ENCODE measurements around the gene TRABD2B.

DNA sequence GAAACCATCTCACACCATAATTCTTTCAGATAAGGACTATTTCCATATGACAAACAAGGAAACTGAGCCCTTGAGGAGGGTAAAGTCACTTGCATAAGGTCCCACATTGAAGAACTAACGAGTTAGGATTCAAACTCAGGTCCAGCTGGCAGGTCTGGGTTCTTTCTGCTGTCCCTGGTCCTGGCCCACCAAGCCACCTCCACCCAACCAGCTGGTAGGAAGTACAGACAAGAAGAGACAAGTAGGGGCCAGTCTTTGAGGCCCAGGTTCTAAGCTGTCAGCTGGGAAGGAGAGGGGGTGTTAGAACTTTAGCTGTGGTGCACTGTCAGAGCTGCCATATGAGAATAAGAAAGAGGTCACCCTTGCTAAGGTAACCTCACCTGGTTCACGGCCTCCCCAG, 188.6 kb downstream of the TRABD2B start:
- TF ChIP-seq, protein P1, sequence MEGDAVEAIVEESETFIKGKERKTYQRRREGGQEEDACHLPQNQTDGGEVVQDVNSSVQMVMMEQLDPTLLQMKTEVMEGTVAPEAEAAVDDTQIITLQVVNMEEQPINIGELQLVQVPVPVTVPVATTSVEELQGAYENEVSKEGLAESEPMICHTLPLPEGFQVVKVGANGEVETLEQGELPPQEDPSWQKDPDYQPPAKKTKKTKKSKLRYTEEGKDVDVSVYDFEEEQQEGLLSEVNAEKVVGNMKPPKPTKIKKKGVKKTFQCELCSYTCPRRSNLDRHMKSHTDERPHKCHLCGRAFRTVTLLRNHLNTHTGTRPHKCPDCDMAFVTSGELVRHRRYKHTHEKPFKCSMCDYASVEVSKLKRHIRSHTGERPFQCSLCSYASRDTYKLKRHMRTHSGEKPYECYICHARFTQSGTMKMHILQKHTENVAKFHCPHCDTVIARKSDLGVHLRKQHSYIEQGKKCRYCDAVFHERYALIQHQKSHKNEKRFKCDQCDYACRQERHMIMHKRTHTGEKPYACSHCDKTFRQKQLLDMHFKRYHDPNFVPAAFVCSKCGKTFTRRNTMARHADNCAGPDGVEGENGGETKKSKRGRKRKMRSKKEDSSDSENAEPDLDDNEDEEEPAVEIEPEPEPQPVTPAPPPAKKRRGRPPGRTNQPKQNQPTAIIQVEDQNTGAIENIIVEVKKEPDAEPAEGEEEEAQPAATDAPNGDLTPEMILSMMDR (IDR thresholded peaks at IDR 0.05; ENCODE audit: poor library complexity) = no peak
- no peak for TF ChIP-seq EZH2phosphoT487 (IDR thresholded peaks at IDR 0.05; ENCODE audit: low read depth, severe bottlenecking, unreplicated experiment)
- TF ChIP-seq EZH2 (IDR thresholded peaks at IDR 0.05; ENCODE audit: borderline replicate concordance) = no peak

Measured in hepatocyte (in vitro differentiated cells).